Measurements from ENCODE around the gene ADM2.

Gene ADM2

DNA sequence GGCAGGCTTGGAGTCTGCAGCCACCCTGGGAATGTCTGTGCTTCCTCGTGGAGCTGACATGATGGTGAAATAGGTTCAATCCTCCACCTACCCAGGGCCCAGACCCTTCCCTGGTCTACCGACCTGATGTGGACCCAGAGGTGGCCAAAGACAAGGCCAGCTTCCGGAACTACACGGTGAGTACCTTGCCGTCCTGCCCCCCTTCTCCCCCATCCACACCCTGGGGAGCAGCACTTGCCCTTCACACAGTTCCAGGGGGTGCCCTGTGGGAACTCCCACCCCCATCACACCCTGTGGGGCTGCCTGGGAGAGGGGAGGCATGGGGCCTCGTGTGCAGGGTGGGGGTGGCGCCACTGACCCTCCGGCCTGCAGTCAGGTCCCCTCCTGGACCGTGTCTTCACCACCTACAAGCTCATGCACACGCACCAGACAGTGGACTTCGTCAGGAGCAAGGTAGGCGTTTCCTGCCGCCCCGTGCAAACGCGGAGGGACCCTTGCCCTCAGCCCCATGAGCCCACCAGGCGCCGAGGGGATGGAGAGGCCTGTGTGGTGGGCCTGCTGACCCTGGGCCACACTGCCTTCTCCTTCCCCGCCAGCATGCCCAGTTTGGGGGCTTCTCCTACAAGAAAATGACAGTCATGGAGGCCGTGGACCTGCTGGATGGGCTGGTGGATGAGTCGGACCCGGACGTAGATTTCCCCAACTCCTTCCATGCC lies 6.1 kb downstream of the ADM2 start:
- DNase-seq, result no peak

DNA sequence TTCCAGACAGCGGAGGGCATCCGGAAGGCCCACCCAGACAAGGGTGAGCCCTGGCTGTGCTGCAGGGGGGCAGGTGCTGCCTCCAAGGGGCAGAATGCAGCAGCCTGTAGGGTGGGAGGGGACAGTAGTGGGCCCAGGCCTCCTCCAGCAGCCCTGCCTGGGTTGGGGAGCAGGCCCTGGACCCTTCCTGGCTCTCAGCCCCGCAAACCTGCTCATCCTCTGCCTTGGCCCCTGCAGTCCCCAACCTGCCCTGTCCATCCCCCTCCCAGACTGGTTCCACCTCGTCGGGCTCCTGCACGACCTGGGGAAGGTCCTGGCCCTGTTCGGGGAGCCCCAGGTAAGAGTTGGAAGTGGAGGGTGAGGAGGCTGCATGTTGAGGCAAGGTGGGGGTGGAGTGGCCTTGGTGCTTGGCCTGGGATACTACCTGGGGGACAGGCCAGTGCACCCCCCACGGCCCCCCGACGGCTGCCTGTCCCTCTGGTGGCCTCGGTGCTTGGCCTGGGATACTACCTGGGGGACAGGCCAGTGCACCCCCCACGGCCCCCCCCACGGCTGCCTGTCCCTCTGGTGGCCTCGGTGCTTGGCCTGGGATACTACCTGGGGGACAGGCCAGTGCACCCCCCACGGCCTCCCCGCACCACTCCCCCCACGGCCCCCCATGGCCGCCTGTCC lies 6.8 kb downstream of the ADM2 start:
- DNase-seq, result no peak

DNA sequence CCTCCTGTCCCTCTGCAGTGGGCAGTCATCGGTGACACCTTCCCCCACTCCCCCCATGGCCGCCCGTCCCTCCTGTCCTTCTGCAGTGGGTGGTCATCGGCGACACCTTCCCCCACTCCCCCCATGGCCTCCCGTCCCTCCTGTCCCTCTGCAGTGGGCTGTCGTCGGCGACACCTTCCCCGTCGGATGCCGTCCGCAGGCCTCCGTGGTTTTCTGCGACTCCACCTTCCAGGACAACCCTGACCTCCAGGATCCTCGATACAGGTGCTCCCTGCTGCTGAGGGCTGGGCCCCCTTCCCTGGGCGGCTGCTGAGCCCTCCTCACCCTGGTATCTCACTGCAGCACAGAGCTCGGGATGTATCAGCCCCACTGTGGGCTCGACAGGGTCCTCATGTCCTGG lies 7.5 kb downstream of the ADM2 start:
- no peak for DNase-seq

DNA sequence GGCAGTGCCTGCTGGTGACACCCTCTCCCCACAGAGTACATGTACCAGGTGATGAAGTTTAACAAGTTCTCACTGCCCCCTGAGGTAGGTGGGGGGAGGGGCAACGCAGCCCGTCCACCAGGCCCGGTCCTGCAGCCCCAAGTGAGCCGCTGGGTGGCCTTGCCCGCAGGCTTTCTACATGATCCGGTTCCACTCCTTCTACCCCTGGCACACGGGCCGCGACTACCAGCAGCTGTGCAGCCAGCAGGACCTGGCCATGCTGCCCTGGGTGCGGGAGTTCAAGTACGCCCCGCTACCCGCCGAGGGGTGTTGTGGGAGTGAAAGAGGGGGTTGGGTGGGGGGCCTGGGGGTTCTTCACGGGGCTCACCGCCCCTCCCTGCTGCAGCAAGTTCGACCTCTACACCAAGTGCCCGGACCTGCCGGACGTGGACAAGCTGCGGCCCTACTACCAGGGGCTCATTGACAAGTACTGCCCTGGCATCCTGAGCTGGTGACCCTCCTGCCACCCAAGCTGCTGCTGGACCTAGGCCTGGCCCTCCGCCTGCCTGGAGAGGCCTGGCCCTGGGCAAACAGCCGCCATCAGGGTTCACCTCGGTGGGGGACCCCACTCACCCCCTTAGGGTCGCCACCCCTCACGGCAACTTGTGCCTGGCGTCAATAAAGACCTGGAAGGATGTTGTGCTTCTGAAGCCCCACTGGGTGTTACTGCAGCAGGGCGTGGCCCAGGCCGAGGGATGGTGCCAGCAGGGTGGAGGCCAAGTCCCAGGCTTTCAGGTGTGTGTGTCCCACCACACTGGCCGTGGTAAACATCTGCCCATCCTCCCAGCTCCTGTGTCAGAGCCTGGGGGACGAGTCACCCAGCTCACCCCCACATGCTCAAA lies 8.3 kb downstream of the ADM2 start:
- DNase-seq, result no peak

DNA sequence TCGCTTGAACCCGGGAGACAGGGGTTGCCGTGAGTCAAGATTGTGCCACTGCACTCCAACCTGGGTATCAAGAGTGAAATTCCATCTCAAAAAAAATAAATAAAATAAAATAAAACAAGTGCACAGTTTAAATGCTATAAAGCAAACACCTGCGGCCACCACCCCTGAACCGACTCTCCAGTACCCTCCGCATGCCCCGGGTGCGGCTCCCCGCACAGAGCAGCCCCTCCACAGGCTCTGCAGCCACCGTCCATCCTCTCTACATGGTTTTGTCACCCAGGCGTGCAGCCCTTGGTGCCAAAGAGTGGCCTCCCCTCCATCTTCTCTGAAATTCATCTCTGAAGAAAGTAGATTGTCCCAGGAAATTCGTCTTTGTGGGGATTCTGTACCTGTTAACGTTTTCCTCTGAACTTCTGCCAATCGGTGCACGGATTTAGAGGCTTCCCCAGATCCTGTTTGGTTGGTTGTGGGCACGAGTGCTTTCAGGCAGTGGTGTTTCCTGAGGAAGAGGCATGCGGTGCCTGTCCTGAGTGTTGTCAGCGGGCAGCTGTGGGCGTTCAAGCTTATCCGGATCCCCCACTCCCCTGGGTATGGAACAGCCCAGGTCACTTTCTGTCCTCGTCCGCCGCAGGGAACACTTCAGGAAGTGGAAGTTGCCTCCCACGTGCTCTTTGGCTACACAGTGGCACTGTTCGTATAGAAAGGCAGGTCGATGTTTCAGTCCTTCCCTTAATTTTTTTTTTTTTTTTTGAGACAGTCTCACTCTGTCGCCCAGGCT lies 9.4 kb downstream of the ADM2 start:
- DNase-seq, result no peak

DNA sequence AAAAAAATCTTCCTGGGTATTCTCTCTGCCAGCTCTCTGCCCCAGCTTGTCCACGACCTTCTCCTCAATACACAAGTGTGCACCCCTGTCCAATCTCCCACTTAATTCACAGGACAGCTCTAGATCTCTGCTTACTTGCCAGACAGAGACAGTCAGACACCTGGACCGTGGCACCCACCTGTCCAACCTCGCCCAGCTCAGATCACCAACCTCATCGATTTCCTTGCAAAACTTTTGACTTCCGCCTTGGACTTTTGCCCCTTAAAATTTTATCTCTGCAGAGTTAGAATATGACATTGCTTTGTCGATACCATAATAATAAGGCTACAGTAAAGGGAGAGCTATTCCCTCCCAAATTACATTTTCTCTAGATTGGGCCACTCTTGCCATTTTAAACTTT lies 15.8 kb downstream of the ADM2 start:
- DNase-seq, result no peak

DNA sequence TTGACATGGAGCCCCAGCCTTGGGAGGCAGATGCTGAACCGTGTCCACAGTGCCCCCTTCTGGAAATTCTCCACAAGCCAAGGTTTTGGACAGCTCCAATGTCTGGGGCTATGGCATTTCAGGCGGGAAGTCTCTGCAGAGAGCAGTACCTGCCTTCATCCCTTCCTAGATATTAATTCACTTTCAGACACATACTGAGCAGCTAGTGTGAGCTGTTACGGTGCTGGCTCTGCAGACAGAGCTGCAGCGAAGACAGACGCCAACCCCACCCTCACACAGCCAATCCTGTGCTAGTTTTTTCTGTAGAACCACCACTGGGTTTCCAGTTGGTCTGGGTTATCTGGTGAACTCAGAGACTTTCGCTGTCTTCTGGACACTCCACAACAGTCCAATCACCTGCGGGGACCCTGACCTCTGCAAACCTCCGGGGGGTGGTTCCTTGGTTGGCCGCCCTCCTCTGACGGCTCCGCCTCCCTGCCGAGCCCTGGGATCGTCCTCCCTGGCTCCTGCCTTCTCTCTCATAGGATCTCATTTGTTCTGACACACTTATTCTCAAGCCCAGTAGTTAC lies 17.1 kb downstream of the ADM2 start:
- no peak for DNase-seq

DNA sequence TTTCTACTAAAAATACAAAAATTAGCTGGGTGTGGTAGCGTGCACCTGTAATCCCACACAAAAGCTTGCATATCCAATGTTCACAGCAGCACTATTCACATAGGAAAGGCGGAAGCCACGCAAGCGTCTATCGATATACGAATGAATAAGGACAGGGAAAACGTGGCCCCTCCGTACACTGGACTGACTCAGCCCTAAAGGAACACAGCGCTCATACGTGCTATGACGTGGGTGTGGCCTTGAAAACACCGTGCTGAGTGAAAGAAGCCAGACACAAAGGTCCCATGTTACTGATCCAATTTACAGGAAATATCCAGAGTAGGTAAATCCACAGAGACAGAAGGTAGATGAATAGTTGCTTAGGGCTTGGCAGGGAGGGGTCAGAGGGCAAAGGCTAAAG lies 19.1 kb downstream of the ADM2 start:
- DNase-seq, result no peak

DNA sequence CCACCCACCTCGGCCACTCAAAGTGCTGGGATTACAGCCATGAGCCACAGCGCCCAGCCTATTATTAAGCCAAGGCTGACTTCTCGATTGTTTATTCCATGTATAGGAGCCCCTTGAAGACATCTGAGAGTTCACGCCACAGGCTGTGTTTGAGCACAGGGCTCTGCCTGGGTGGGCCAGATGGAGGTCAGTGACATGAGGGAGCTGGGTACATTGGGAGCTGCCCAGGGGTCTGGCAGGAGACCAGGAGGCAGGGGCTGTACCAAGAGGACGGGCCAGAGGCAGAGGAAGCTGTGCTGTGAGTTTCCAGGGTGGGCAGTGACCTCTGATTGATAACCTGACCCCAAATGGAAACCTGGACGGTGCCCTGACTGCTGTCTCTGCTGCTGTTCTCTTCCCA lies 20.8 kb downstream of the ADM2 start:
- no peak for DNase-seq

DNA sequence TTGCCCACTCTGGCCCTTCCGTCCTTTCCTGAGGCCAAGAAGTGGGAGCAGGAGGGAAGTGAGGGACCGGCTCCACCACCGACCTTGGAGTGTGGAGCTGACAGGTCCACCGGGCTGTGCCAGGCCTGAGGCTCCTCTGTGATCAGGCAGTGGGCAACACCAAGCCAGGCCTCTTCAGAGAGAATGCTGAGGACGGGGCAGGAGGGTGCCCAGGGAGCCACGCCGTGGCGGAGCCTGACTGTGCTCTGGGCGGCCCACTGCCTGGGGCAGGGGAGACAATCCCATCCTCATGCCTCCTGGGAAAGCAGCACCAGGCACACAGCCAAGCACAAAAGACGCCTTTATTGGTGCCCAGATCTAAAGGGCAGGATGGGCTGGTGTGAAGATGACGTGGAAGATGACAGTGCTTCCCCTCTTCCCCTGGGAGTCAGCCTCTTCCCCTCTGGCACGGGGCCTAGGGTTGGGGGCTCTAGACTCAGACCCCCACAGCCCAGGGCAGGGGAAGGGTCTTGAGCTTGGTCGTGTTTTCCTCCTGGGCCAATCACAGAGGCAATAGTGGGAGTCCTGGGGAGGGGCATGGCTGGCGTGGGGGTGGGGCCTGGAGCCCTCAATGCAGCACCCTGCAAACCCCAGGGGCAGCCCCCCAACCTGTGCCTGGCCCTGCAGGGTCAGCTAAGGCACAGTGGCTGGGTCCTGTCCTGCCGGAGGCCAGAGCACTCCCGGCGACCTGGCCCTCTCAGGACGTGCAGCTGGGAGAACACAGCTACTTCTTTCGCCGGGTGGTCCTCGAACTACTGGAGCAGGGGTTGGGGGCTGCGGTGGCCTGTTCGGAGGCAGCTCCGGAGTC lies 21.5 kb downstream of the ADM2 start:
- no peak for DNase-seq

DNA sequence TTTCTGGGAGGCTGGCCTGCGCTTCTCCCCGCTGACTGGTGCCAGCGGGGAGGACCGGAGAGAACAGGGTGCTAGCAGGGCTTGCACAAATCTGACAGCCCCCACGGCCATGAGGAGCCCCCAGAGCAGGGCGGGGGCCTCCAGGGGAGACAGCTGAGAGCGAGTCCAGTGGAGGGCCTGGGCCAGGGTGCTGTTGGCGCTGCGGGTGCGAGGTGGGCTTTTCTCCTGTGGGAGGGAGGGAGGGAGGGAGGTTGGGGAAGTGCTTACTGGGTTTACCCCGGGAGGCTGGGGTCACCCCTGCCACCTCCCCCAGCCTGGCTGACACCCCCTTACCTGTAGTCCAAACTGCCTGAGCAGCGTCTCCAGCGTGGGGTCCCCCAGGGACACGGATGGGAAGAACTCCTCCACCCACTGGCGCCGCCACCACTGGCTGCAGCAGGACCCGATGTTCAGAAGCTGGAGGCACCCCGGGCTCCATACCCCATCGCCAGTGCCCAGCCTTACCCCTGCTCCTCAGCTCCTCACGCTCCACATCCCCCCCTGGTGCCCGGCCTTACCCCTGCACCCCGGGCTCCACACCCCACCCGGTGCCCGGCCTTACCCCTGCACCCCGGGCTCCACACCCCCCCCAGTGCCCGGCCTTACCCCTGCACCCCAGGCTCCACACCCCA lies 22.3 kb downstream of the ADM2 start:
- DNase-seq, result no peak

DNA sequence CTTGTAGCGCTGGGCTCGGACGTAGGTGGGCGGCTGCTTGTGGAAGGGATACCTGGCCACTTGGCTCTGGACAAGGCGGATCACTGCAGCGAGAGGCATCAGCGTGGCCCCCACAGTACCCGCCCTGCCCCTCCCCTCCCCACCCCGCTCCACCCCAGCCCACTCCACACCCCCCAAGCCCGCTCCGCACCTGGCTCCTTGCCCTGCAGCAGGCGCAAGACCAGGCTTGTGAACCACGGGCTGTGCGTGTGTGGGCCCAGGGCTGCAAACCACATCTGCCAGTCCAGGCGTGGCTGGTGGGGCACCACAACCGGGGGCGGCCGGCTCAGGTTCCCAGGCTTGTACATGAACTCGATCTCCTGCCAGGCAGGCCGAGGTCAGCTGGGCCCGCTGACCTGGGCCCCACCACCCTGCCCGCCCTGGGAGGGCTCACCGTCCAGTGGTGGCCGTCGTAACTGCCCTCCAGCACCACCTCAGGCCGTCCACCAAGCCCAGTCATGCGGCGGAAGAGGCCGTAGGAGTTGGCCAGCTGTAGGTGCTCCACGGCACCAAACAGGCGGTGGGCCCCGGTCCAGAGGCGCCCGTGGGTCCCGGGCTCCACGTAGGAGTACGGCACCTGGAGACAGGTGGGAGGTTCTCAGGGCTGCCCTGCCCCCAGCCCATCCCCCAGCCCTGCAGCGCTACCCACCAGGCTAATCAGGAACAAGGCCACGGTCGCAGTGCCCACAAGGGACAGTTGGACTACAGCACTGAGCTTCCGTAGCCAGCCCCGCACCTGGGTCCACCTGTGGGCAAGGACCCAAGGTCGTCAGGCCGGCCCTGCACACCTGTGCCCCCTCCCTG lies 23.2 kb downstream of the ADM2 start:
- DNase-seq, result no peak

DNA sequence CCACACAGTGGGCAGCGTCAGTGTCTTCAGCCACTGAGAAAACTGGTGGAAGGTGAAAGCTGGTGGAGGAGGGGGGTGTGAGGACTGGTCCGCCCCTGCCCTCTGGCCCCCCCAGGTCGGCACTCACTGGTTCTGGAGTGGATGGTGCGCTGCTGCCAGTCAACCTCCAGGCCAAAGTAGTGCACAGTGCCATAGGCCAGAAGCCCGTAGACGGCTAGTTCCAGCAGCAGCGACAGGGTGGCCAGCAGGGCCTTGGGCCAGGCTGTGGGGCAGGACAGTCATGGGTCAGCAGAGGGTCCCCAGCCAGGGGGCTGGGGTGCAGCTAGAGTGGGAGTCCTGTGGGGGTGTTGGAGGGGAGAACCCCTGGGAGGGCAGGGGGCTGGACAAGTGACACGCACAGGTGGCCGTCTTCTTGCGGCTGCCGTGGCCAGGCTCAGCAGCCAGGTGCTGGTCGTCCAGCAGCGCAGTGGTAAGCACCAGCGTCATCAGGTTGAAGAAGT lies 24.0 kb downstream of the ADM2 start:
- no peak for DNase-seq

DNA sequence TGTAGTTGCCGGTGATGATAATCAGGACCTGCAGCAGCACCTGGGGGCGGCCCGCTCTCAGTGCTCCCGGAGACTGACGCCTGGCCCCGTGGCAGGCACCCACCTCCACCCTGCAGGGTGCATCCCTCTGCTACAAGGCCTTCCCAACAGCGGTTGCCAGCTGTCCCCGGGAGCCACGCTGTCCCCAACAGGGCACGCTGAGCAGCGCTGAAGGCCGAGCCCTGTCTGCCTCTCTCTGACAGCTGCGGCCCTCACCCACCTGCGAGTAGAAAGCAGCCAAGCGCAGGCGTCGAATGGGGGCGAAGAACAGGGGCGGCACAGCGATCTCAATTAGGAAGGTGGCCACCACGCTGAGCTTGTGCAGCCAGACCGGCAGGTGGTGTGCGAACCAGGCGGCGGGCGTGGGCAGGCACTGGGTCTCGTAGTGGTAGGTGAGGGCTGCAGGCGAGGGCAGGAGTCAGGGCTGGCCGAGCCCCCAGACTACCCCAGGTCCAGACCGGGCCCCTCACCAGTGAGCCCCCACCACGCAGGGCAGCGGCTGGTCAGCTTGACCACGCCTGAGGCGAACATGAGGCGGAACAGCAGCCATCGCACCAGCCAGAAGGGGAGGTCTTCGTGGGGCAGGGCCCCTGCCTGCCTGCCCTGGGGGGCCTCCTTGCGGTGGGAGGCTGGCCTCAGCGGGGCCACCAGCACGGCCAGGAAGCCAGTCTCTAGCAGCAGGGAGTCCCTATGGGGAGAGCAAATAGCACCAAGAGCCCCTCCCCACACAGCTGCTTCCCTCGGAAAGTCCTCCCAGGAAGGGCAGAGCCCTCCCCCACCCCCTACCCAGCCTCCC lies 24.6 kb downstream of the ADM2 start:
- DNase-seq, result no peak

DNA sequence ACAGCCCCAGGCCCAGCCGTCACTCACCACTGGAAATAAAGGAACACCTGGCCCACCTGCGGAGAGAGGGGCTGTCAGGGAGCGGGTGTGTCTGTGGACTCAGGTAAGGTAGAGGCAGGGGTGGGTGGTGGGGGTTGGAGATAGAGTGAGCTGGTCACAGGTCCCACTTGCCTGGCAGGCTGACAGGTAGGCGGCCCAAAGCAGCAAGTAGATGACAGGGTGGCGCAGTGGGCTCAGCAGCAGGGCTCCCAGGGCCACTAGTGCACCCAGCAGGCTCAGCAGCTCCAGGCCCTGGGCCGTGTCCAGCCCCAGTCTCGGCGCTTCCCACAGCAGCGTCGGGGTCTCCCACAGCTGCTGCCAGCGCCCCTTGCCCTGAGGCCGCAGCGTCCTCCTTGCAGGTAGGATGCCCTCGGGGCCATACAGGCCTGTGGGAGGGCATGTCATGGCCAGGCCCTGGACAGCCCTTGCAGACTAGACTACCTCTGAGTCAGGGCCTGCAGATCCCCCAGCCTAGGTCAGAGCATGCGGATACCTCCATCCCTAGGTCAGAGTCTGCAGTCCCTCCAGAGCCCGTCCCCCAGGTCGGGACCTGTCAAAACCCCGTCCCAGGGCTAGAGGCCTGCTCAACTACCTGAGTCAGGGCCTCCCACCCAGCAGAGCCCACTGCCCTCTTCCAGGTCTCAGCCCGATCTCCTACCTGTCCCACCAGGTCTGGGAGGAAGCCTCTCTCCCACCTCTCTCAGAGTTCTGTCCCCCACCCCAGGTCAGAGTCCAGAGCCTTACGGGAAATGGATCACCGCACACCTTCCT lies 25.5 kb downstream of the ADM2 start:
- no peak for DNase-seq

DNA sequence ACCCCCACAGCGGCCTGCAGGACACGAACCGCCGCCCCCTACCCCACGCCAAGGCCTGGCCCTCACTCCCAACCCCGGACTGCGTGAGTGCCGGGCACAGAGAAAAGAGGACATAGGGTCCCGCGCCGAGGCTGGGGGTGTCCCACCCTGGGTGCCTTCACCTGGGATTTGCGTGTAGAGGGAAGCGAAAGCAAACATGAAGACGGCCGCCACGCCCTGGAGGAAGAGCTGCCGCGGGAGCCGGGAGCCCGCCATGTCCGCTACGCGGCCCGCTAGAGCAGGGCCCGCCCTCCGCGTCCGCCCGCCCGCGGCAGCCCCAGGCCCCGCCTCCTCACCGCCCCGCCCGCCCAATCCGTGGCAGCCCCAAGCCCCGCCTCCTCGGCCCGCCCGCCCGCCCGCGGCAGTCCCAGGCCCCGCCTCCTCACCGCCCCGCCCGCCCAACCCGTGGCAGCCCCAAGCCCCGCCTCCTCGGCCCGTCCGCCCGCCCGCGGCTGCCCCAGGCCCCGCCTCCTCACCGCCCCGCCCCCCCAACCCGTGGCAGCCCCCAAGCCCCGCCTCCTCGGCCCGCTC lies 26.2 kb downstream of the ADM2 start, which contains the start of gene LMF2:
Gene LMF2 (minus strand): TSS at position 282 of the 570 bp plus-strand sequence. CDS start 27 bp downstream, at position 255.
- no peak for DNase-seq
